Esophagus squamous epithelium (tissue), 4 donors: ENCODE results near the gene NDUFAF4.

ENCODE experiments used
- POLR2A ChIP-seq, 4 donors: fragments of 450-650 bp; IDR thresholded peaks; one replicate each; pipeline ENCODE4 v1.6.1; 2017; ENCODE audit warnings: antibody characterized with exemption in 4 of 4, mild to moderate bottlenecking in 4 of 4, moderate library complexity in 3 of 4
- TF ChIP-seq, protein P1 (sequence below), 6 experiments: fragments of 450-650 bp in 4 of 6; fragments of 200-600 bp in 2 of 6; sonication (generic) in 2 of 6; IDR thresholded peaks; one replicate each; pipeline ENCODE4 v1.5.1; 2016 to 2019; ENCODE audit warnings: antibody characterized with exemption in 6 of 6, mild to moderate bottlenecking in 4 of 6, moderate library complexity in 4 of 6

DNA sequence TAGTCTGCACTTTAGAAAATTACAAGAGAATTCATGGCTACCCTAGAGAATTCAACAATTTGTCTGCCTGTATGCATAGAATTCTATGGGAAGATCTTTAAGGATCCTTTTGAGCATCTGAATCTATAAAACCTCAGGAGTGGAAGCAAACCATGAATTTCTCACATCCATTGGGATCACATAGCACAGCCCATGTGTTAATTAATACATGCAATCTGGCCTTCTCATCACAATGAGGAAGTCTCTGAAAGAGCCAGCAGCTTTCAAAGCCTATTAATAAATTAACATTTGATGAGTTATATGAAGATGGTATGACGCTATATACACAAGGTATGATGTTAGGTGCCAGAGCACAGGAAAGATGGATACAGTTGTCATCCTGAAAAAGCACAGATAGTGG, 24.7 kb downstream of the NDUFAF4 start:
- TF ChIP-seq, protein P1, sequence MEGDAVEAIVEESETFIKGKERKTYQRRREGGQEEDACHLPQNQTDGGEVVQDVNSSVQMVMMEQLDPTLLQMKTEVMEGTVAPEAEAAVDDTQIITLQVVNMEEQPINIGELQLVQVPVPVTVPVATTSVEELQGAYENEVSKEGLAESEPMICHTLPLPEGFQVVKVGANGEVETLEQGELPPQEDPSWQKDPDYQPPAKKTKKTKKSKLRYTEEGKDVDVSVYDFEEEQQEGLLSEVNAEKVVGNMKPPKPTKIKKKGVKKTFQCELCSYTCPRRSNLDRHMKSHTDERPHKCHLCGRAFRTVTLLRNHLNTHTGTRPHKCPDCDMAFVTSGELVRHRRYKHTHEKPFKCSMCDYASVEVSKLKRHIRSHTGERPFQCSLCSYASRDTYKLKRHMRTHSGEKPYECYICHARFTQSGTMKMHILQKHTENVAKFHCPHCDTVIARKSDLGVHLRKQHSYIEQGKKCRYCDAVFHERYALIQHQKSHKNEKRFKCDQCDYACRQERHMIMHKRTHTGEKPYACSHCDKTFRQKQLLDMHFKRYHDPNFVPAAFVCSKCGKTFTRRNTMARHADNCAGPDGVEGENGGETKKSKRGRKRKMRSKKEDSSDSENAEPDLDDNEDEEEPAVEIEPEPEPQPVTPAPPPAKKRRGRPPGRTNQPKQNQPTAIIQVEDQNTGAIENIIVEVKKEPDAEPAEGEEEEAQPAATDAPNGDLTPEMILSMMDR (IDR thresholded peaks at IDR 0.05): no peak
- TF ChIP-seq POLR2A (IDR thresholded peaks at IDR 0.05): no peak
